HUES6 (cell line): Measurements from ENCODE around the gene FOXJ2.
"Not testable (repeated sequence)": the region's sequence is repeated elsewhere in the genome, so short reads cannot be mapped to it uniquely, and the experiment has no call there.

Source experiments
- H3K27ac ChIP-seq: 2 replicates; pipeline ENCODE4 v1.7.0; 2013; ENCODE audit warnings: low read depth, mild to moderate bottlenecking, low read length, inconsistent platforms
- H3K27me3 ChIP-seq: 2 replicates; pipeline ENCODE4 v1.6.1; 2013; ENCODE audit warnings: low read length; ENCODE audit not compliant: control insufficient read depth, insufficient read depth
- H3K36me3 ChIP-seq: 2 replicates; pipeline ENCODE4 v1.6.1; 2013; ENCODE audit warnings: low read length; ENCODE audit not compliant: control insufficient read depth, insufficient read depth
- H3K4me1 ChIP-seq: 2 replicates; pipeline ENCODE4 v1.6.1; 2013; ENCODE audit warnings: low read length; ENCODE audit not compliant: control insufficient read depth, insufficient read depth
- H3K4me3 ChIP-seq: 2 replicates; pipeline ENCODE4 v1.5.1; 2013; ENCODE audit warnings: low read depth, low read length
- H3K9ac ChIP-seq: one replicate; pipeline ENCODE4 v1.6.1; 2013; ENCODE audit warnings: mild to moderate bottlenecking, low read length
- H3K9me3 ChIP-seq: 2 replicates; pipeline ENCODE4 v1.6.1; 2013; ENCODE audit warnings: low read depth, low read length; ENCODE audit not compliant: control insufficient read depth, insufficient read depth

FOXJ2 gene

DNA sequence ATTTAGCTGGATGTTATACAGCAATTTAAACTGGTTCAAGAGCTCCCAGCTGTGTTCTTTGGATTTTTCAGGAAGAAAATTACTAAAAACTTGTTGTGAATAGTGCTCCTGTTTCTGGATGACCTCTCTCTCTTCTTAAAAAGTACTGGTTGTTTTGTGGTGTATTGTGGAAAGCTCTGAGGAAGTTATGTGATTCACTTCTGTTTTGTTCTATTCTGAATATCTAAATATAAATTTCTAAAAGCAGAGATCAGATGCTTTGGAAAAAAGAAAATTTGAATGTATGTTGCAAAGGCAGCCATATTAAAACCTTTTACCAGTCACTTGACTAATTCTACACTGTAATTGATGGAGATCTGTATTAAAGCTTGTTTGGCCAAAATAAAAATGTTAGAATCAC lies 37.1 kb downstream of the FOXJ2 start:
- Histone ChIP-seq H3K4me1 (no peaks in the 10 kb centered on the region), H3K9me3 (no peaks in the 10 kb centered on the region; the same call in 1 of the 2 replicates), H3K9ac (no peak overlapping the region), H3K36me3 (no peaks in the 10 kb centered on the region), H3K4me3 (no peak overlapping the region), H3K27me3 (no peaks in the 10 kb centered on the region), H3K27ac (no peak overlapping the region)

DNA sequence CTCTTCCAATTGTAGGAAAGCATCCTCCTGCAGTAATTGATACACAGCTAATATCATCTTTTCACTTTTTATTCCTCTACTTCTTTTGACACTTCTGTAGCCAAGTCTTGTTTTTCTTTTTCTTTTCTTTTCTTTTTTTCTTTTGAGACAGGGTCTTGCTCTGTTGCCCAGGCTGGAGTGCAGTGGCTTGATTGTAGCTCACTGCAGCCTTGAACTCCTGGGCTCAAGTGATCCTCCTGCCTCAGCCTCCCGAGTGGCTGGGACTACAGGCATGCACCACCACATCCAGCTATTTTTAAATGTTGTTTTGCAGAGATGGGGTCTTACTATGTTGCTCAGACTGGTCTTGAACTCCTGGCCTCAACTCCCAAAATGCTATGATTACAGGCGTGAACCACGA lies 39.3 kb downstream of the FOXJ2 start:
- not testable (repeated sequence) for H3K9ac ChIP-seq, H3K9me3 ChIP-seq, H3K4me1 ChIP-seq, H3K27me3 ChIP-seq, H3K36me3 ChIP-seq, H3K27ac ChIP-seq, H3K4me3 ChIP-seq

DNA sequence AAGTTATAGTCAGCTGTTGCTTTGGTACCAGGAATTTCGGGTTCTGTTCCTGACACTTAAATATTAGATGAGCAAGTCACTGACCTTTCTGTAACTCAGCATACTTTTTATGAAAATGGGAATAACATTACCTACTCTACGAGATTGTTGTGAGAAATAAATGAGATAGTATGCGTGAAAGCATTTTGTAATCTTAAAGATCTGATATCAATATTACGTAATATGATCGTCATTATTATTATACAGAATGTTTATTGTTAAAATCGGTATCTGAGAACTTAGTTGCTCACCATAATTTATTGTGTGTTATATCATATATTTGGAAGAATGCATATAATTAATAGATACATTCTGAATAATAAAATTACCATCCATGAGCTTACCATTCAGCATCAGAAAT lies 43.4 kb downstream of the FOXJ2 start:
- Histone ChIP-seq H3K27me3 (no peaks in the 10 kb centered on the region), H3K4me3 (no peak overlapping the region), H3K27ac (no peak overlapping the region), H3K36me3 (no peaks in the 10 kb centered on the region), H3K9ac (no peak overlapping the region), H3K4me1 (peaks cover 16% of the 10 kb centered on the region), H3K9me3 (no peaks in the 10 kb centered on the region; the same call in 1 of the 2 replicates)

DNA sequence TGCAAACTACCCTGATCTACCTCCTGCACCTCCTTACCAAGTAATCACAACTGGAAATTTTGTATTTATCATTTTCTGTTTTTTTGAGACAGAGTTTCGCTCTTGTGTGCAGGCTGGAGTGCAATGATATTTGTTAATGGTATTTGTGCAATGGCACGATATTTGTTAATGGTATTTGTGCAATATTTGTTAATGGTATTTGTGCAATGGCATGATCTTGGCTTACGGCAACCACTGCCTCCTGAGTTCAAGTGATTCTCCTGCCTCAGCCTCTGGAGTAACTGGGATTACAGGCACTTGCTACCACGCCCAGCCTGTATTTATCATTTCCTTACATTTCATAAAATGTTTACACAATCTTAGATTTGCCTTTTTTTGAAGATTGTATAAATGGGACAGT lies 43.9 kb downstream of the FOXJ2 start:
- H3K9ac ChIP-seq = no peak overlapping the region
- H3K27ac ChIP-seq = no peak overlapping the region
- H3K9me3 ChIP-seq = no peaks in the 10 kb centered on the region; the same call in 1 of the 2 replicates
- no peaks in the 10 kb centered on the region for H3K27me3 ChIP-seq
- no peaks in the 10 kb centered on the region for H3K36me3 ChIP-seq
- peaks cover 19% of the 10 kb centered on the region for H3K4me1 ChIP-seq
- H3K4me3 ChIP-seq = no peak overlapping the region

DNA sequence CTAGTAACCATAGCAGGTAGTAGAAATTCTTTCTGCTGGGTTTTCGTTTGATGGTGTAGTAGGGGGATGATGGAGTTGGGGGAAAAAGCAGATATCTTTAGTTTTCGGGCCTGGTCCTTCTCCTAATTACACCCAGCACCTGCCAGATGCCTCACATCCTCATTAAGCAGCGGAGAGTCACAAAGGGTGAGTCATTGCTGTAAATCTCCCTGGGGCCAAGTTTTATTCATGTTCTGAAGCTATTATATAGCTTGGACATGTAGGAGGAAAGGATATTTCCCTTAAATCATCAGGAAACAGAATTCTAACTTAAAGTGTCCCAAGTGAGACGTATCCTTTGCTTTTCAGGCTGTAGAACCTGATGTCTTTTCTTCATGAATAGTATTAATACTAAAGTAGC lies 44.7 kb downstream of the FOXJ2 start:
- Histone ChIP-seq H3K36me3 (no peaks in the 10 kb centered on the region), H3K9me3 (no peaks in the 10 kb centered on the region; the same call in 1 of the 2 replicates), H3K9ac (no peak overlapping the region), H3K27me3 (no peaks in the 10 kb centered on the region), H3K4me1 (peaks cover 19% of the 10 kb centered on the region), H3K27ac (peak overlapping the region; percentile 27; the same call in 1 of the 2 replicates), H3K4me3 (no peak overlapping the region)

DNA sequence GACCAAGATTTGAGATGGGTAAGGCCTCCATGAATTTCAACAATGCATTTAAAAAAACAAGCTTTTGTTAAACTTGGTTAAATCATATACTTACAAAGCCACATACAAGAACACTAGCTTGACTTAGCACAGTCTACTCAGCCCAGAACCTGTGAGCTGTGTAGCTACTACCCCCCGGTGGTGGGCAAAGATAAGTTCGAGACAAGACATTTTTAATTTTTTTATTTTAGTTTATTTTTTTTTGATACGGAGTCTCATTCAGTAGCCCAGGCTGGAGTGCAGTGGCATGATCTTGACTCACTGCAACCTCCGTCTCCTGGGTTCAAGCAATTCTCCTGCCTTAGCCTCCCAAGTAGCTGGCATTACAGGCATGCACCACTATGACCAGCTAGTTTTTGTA lies 45.9 kb downstream of the FOXJ2 start:
- Histone ChIP-seq H3K4me3 (no peak overlapping the region), H3K4me1 (peaks cover 23% of the 10 kb centered on the region), H3K9ac (no peak overlapping the region), H3K36me3 (no peaks in the 10 kb centered on the region), H3K27ac (no peak overlapping the region), H3K9me3 (no peaks in the 10 kb centered on the region), H3K27me3 (no peaks in the 10 kb centered on the region)

DNA sequence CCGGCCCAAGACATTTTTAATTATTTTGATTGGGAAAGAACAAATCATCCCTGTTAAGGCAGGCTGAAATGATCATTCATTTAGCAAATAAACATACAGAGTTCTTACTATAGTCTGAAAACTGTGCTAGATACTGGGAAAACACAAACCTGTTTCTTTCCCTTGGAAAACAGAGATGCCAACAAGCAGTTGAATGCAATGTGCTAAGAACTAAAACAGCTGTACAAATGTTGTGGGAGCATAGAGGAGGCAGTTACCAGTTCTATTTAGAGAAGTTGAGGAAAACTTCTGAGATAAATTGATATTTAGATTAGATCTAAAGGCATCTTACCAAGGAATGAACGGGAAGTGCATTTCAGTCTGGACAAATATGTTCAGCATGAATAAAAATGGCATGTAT lies 46.4 kb downstream of the FOXJ2 start:
- Histone ChIP-seq H3K27me3 (no peaks in the 10 kb centered on the region), H3K9me3 (no peaks in the 10 kb centered on the region), H3K9ac (no peak overlapping the region), H3K4me3 (no peak overlapping the region), H3K36me3 (no peaks in the 10 kb centered on the region), H3K4me1 (peaks cover 23% of the 10 kb centered on the region), H3K27ac (no peak overlapping the region)

DNA sequence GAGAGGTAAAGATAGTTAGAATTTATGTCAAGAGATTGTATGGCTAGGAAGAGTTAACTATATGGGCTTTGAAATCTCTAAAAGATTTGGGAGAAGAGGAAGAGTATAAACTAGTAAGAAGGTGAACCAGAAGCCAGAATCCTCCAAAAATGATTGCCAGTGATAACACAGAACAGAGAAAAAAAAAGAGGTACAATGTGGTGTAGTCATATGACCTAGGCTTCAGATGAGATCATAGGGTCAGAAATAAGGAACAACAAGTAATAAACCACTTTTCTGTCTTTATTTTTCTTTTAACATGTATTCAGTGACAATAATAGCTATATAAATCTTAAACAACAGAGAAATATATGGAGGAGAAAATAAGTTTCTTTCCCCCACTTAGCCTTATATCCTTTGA lies 47.6 kb downstream of the FOXJ2 start:
- no peaks in the 10 kb centered on the region for H3K36me3 ChIP-seq
- H3K27ac ChIP-seq = no peak overlapping the region
- H3K4me3 ChIP-seq = no peak overlapping the region
- H3K9ac ChIP-seq = no peak overlapping the region
- no peaks in the 10 kb centered on the region for H3K9me3 ChIP-seq
- H3K4me1 ChIP-seq = peaks cover 23% of the 10 kb centered on the region
- H3K27me3 ChIP-seq = no peaks in the 10 kb centered on the region

DNA sequence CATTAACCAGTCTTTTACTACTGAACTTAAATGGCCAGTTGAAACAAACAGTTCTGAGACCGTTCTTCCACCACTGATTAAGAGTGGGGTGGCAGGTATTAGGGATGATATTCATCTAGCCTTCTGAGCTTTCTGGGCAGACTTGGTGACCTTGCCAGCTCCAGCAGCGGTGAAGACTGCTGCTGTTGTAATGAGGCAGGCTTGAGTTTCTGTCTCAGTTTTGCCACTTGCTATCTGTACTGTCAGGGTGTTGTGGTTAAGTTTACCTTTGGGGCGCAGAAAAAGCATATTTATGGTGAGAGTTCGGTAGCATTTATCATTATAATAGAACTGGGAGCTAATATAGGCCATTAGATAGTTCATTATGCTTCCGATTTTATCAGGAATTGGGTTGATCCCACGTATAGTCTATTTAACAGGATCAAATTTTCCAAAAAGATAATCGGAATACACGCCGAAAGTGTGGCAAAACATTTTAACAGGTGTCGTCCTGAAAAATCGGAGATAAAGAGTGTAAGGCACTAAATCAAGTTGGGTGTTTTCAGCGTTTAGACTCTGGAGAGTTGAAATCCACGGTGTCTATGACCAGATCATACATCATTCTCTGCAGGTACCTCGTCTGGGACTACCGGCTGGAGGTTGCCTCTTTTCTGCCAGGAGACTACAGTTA lies 48.9 kb downstream of the FOXJ2 start:
- Histone ChIP-seq H3K9ac (peak overlapping the region; percentile 85), H3K9me3 (no peaks in the 10 kb centered on the region), H3K27ac (peak overlapping the region; percentile 80), H3K27me3 (no peaks in the 10 kb centered on the region), H3K4me1 (peaks cover 23% of the 10 kb centered on the region), H3K36me3 (no peaks in the 10 kb centered on the region), H3K4me3 (peak overlapping the region; percentile 87)

DNA sequence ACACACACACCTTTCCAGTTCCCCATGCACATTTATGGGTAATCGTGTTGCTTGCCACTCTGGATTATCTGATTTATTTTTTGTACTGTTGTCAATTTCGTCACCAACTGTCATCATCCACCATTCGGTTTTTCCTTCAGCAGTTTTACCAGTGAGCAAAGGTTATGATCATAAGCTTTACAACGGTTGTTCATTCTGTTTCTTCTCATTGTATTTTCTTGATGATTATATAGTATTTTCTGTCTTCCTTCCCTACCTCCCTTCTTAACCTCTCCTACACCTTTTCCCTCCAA lies 50.2 kb downstream of the FOXJ2 start:
- Histone ChIP-seq H3K4me1 (peaks cover 12% of the 10 kb centered on the region), H3K36me3 (no peaks in the 10 kb centered on the region), H3K9me3 (no peaks in the 10 kb centered on the region), H3K4me3 (peak overlapping the region; percentile 87), H3K27ac (no peak overlapping the region), H3K9ac (peak overlapping the region; percentile 85), H3K27me3 (no peaks in the 10 kb centered on the region)

DNA sequence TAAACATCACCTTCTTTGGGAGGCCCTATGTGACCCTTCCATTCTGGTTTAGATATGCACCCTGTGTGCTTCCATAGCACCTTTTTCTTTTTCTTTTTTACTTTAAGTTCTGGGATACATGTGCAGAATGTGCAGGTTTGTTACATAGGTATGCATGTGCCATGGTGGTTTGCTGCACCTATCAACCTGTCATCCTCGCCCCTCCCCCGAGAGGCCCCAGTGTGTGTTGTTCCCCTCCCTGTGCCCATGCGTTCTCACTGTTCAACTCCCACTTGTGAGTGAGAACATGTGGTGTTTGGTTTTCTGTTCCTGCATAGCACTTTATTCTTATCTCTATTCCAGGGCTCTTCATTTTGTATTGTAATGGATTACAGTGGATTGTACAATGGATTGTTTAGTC lies 51.8 kb downstream of the FOXJ2 start:
- H3K27me3 ChIP-seq, H3K27ac ChIP-seq, H3K4me3 ChIP-seq, H3K9me3 ChIP-seq, H3K4me1 ChIP-seq, H3K36me3 ChIP-seq, H3K9ac ChIP-seq: not testable (repeated sequence)

DNA sequence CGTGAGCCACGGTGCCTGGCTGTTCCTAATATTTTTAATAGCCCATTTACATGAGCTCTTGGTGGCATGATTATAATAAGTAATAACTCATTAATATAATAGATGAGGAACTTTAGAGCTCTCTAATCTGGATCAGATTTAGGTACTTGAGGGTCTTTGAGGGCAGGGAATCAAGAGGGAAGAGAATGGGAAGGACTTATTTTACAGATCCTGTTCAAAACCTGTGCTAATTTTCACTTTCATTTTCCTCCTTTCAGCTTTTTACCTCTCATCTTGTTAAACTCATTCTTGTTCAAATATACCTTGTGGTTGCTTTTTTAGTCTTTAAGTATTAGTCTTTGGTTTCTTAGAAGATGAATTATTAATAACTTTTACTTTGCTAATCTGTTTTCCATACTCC lies 55.1 kb downstream of the FOXJ2 start:
- Histone ChIP-seq H3K4me3 (no peak overlapping the region), H3K36me3 (peaks cover 31% of the 10 kb centered on the region), H3K4me1 (peaks cover 4% of the 10 kb centered on the region; the same call in 1 of the 2 replicates), H3K9ac (no peak overlapping the region), H3K27ac (no peak overlapping the region), H3K9me3 (no peaks in the 10 kb centered on the region), H3K27me3 (no peaks in the 10 kb centered on the region)
